Suprapubic skin (tissue), 4 donors: ENCODE measurements around the gene RCC2. TPM values are rescaled to one million over a fixed set of nuclear protein-coding genes. Genes with fewer than 3 reads are reported as not detected.

Experiments
- DNase-seq, 2 donors: peaks; one replicate each; pipeline ENCODE4 v3.0.0-alpha.2; 2019; ENCODE audit warnings: low spot score in 2 of 2
- H3K27ac ChIP-seq: fragments of 200-600 bp; sonication (generic); one replicate; pipeline ENCODE4 v1.5.1; 2019
- H3K27me3 ChIP-seq: fragments of 200-600 bp; sonication (generic); one replicate; pipeline ENCODE4 v1.5.1; 2019
- H3K36me3 ChIP-seq: fragments of 200-600 bp; sonication (generic); one replicate; pipeline ENCODE4 v1.5.1; 2019
- H3K4me1 ChIP-seq: fragments of 200-600 bp; sonication (generic); one replicate; pipeline ENCODE4 v1.5.1; 2019
- H3K4me3 ChIP-seq: fragments of 200-600 bp; sonication (generic); one replicate; pipeline ENCODE4 v1.5.1; 2019; ENCODE audit warnings: mild to moderate bottlenecking
- H3K9me3 ChIP-seq: fragments of 200-600 bp; sonication (generic); one replicate; pipeline ENCODE4 v1.5.1; 2019
- EP300 ChIP-seq: sonication (generic); formaldehyde crosslinking; IDR thresholded peaks from one replicate; pipeline ENCODE4 v1.6.1; 2017; ENCODE audit warnings: antibody characterized with exemption
- POLR2A ChIP-seq, 2 donors: fragments of 450-650 bp; IDR thresholded peaks; one replicate each; pipeline ENCODE4 v1.6.1; 2017; ENCODE audit warnings: antibody characterized with exemption in 2 of 2, mild to moderate bottlenecking in 2 of 2, moderate library complexity in 2 of 2
- POLR2AphosphoS5 ChIP-seq, 3 donors: sonication (generic); formaldehyde crosslinking; IDR thresholded peaks; one replicate each; pipeline ENCODE4 v1.6.1; 2017; ENCODE audit warnings: antibody characterized with exemption in 3 of 3
- WGBS: methylation state at CpG from one replicate; pipeline ENCODE4 v1.1.5; 2018; 5-methylcytosine and 5-hydroxymethylcytosine counted together
- total RNA-seq, 4 donors: library from RNA; depleted of rRNA; stranded (reverse); fragments of >200 nt; gene quantifications; one replicate each; pipeline ENCODE4 v1.1.0, GENCODE V29; 2016
- TF ChIP-seq, protein P1 (sequence below), 2 donors: fragments of 200-600 bp in 1 of 2; fragments of 450-650 bp in 1 of 2; sonication (generic) in 1 of 2; IDR thresholded peaks; one replicate each; pipeline ENCODE4 v1.5.1; 2016 to 2019; ENCODE audit warnings: antibody characterized with exemption in 2 of 2, mild to moderate bottlenecking in 1 of 2, moderate library complexity in 1 of 2

RCC2 gene
- total RNA-seq, 4 donors from 2014 or later = 68.7 to 86.3 (median 74.5) TPM

DNA sequence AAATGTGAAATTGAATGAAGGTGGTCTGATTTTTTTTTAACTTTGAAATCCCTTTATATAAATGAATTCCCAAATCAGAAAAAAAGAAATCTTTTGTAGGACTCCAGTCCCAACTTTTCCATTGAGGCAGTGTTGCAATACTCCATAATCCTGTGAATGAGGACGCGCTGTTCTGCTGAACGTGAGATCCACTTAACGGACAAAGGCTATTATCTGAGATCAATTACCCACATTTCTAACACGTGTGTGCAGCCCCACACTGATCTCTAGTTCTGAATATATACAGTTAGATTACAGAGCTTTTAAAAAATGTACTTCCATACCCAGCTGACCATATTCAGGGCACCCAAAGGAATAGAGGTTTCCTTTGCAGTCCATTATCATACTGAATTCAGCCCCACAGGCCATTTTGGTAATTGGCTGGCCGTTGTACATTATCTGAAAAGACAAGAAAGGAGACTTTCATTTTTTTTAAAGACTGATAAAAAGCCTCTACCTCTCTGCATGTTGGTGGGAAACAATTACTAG lies 19.0 kb downstream of the RCC2 start:
- 82% methylated on average over 6 of the region's 6 CpGs for WGBS
- no peaks in the 10 kb centered on the region for H3K27me3 ChIP-seq
- TF ChIP-seq EP300 = no peak
- TF ChIP-seq POLR2A (IDR thresholded peaks at IDR 0.05) = no peak
- no peak for TF ChIP-seq POLR2AphosphoS5 (IDR thresholded peaks at IDR 0.05)
- TF ChIP-seq, protein P1, sequence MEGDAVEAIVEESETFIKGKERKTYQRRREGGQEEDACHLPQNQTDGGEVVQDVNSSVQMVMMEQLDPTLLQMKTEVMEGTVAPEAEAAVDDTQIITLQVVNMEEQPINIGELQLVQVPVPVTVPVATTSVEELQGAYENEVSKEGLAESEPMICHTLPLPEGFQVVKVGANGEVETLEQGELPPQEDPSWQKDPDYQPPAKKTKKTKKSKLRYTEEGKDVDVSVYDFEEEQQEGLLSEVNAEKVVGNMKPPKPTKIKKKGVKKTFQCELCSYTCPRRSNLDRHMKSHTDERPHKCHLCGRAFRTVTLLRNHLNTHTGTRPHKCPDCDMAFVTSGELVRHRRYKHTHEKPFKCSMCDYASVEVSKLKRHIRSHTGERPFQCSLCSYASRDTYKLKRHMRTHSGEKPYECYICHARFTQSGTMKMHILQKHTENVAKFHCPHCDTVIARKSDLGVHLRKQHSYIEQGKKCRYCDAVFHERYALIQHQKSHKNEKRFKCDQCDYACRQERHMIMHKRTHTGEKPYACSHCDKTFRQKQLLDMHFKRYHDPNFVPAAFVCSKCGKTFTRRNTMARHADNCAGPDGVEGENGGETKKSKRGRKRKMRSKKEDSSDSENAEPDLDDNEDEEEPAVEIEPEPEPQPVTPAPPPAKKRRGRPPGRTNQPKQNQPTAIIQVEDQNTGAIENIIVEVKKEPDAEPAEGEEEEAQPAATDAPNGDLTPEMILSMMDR (IDR thresholded peaks at IDR 0.05) = no peak
- DNase-seq = no peak
- H3K36me3 ChIP-seq = peaks cover 98% of the 10 kb centered on the region
- no peak overlapping the region for H3K27ac ChIP-seq
- peaks cover 7% of the 10 kb centered on the region for H3K4me1 ChIP-seq
- no peaks in the 10 kb centered on the region for H3K9me3 ChIP-seq
- H3K4me3 ChIP-seq = no peak overlapping the region

DNA sequence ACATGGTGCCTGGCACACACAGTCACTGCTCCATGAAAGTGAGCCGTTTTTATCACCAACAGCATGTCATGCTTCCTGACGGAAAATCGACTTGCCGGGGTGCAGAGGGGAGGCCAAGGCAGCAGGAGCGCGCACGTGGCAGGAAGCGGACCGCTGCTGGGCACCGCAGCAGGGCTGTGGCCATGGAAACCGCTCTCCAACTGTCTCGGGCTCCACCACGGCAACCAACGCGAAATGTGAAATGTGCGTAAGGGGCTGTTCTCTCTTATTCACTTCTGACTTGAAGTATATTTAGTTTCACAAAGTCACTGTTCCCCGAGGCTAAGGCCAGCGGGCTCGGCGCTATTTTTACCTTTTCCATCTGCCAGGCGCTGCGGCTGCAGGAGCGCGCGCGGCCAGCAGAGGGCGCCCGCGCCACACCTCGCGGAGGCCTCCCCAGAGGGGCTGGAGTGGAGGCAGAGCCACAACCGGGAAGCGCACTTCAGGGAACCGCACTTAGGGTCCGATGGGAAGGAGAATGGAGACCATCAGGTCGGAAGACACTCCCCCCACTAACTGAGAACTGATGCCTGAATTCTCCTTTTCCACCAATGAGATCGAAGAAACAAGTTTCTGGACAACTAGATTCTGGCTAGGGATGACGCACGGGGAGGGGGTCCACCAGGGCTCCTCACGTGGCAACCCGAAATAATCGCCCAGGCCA lies 19.7 kb downstream of the RCC2 start:
- peaks cover 7% of the 10 kb centered on the region for H3K4me1 ChIP-seq
- DNase-seq = no peak
- WGBS = 32% methylated on average over 20 of the region's 42 CpGs
- H3K9me3 ChIP-seq = no peaks in the 10 kb centered on the region
- H3K27ac ChIP-seq = no peak overlapping the region
- no peak for TF ChIP-seq POLR2AphosphoS5 (IDR thresholded peaks at IDR 0.05)
- TF ChIP-seq, protein P1 (IDR thresholded peaks at IDR 0.05) = peak; percentile 97 to 99
- H3K27me3 ChIP-seq = no peaks in the 10 kb centered on the region
- H3K36me3 ChIP-seq = peaks cover 98% of the 10 kb centered on the region
- H3K4me3 ChIP-seq = no peak overlapping the region

DNA sequence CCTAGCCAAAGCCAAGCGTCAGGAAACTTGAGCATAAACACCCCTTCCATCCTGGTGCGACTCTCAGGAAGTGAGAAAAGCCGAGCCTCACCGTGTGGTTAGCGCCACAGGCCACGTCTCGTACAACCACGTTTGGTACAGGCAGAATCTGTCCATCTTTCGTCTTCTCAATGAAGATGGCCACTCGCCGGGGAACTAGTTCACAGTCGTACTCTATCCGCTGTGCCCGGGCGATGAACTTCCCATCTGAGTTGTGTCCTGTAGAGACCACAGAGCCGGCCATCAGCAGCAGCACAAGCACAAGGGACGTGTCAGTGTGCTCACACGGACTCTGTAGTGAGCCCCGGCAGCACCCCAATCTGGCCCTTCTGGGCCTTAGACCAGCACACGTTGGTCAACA lies 23.1 kb downstream of the RCC2 start:
- H3K4me3 ChIP-seq = no peak overlapping the region
- no peaks in the 10 kb centered on the region for H3K9me3 ChIP-seq
- no peak for TF ChIP-seq POLR2A (IDR thresholded peaks at IDR 0.05)
- TF ChIP-seq, protein P1 (IDR thresholded peaks at IDR 0.05) = no peak
- TF ChIP-seq EP300 = no peak
- no peak for TF ChIP-seq POLR2AphosphoS5 (IDR thresholded peaks at IDR 0.05)
- peaks cover 5% of the 10 kb centered on the region for H3K4me1 ChIP-seq
- no peak for DNase-seq
- WGBS = 91% methylated on average over 14 of the region's 20 CpGs
- peaks cover 99% of the 10 kb centered on the region for H3K36me3 ChIP-seq
- no peaks in the 10 kb centered on the region for H3K27me3 ChIP-seq
- no peak overlapping the region for H3K27ac ChIP-seq

DNA sequence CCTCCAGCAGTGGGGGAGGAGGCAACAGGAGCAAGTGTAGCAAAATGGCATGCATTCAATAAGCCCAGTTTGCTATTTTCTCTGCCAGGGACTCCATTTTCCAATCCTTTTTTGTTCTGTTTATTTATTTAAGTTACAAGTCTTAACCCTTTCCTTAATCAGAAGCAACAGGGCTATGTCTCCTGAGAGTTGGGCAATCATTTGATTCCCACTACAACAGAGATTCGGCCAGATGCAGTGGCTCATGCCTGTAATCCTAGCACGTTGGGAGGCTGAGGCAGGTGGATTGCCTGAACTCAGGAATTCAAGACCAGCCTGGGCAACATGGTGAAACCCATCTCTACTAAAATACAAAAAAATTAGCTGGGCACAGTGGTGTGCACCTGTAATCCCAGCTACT lies 25.5 kb downstream of the RCC2 start:
- no peaks in the 10 kb centered on the region for H3K9me3 ChIP-seq
- H3K4me3 ChIP-seq = no peak overlapping the region
- H3K27ac ChIP-seq = no peak overlapping the region
- TF ChIP-seq EP300 (no peak), POLR2A (IDR thresholded peaks at IDR 0.05) (no peak), POLR2AphosphoS5 (IDR thresholded peaks at IDR 0.05) (no peak)
- TF ChIP-seq, protein P1 (IDR thresholded peaks at IDR 0.05) = no peak
- no peak for DNase-seq
- no peaks in the 10 kb centered on the region for H3K4me1 ChIP-seq
- no peaks in the 10 kb centered on the region for H3K27me3 ChIP-seq
- H3K36me3 ChIP-seq = peaks cover 100% of the 10 kb centered on the region
- WGBS = 88% methylated on average over 2 of the region's 2 CpGs

DNA sequence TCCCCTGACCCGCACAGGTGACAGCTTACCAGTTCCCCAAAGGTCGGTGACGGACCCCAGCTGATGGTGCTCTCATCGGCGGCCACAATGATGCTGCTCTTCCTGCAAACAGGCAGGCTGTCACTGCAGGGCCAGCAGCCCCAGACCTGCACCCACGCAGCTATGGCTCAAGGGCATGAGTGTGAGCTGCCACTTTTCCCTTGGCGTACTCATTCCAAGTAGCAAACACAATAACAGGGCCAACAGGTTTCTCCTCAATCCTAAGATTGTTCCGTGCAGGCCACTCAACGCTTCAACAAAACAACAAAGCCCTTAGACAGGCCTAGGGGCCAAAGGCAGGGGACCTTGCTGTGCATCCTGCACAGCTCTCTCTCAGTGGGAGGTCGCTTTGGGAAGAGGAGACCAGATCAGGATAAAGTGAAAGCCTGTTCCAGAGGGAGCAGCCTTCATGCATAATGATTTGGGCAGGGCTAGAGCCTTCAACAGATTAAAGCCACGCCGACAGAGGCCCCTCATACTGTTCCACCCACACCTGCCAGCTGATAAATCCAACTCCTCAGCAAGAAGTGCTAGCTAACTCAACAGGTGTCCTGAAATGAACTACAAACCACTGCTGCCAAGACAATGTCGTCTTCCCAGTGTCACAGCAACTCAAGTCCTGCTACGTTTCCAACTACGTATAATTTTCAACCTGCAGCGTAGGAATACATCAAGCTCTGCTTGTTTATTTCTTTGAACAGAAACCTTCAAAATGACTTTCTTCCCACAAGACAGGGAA lies 27.2 kb downstream of the RCC2 start:
- H3K27ac ChIP-seq = no peak overlapping the region
- peaks cover 97% of the 10 kb centered on the region for H3K36me3 ChIP-seq

More for the DNA sequence above, 27.2 kb downstream of the RCC2 start:
- 87% methylated on average over 16 of the region's 16 CpGs for WGBS
- no peaks in the 10 kb centered on the region for H3K9me3 ChIP-seq
- H3K4me3 ChIP-seq = no peak overlapping the region
- DNase-seq = no peak
- TF ChIP-seq, protein P1 (IDR thresholded peaks at IDR 0.05) = no peak
- TF ChIP-seq POLR2AphosphoS5 (IDR thresholded peaks at IDR 0.05) = no peak
- TF ChIP-seq EP300 = no peak
- TF ChIP-seq POLR2A (IDR thresholded peaks at IDR 0.05) = no peak
- H3K4me1 ChIP-seq = no peaks in the 10 kb centered on the region
- no peaks in the 10 kb centered on the region for H3K27me3 ChIP-seq
